ENCODE results near the gene VGLL4.

VGLL4 gene

GRCh38 chr3:11634974-11635612 lies 8.6 kb downstream of the VGLL4 start:
- no peaks in the 10 kb centered on the region for H4K20me1 ChIP-seq (ENCODE audit: insufficient read depth)
- H2AFZ ChIP-seq (ENCODE audit: low read depth), result no peak overlapping the region
- H3K4me3 ChIP-seq (IDR thresholded peaks at IDR 0.05; ENCODE audit: insufficient read depth, low read depth, low read length), result no peak overlapping the region
- H3K79me2 ChIP-seq (ENCODE audit: insufficient read depth, low read depth), result peaks cover 31% of the 10 kb centered on the region
- no peaks in the 10 kb centered on the region for H3K36me3 ChIP-seq (ENCODE audit: insufficient read depth)
- TF ChIP-seq CTCF (conservative IDR thresholded peaks at IDR 0.05; ENCODE audit: low read depth, low read length), result no peak
- no peak overlapping the region for H3K9ac ChIP-seq
- H3K4me2 ChIP-seq, result no peak overlapping the region
- H3K4me1 ChIP-seq (ENCODE audit: low read depth, poor library complexity, severe bottlenecking), result peaks cover 14% of the 10 kb centered on the region
- no peaks in the 10 kb centered on the region for H3K27me3 ChIP-seq (ENCODE audit: insufficient read depth, low read depth)
- no peak overlapping the region for H3K27ac ChIP-seq

- Histone ChIP-seq H3K4me3 (IDR thresholded peaks at IDR 0.05; ENCODE audit: insufficient read depth, low read depth, low read length) (no peak overlapping the region), H3K27me3 (ENCODE audit: insufficient read depth, low read depth) (no peaks in the 10 kb centered on the region), H3K27ac (no peak overlapping the region), H3K9ac (no peak overlapping the region), H3K36me3 (ENCODE audit: insufficient read depth) (no peaks in the 10 kb centered on the region), H3K4me2 (no peak overlapping the region), H4K20me1 (ENCODE audit: insufficient read depth) (no peaks in the 10 kb centered on the region), H3K4me1 (ENCODE audit: low read depth, poor library complexity, severe bottlenecking) (peaks cover 14% of the 10 kb centered on the region), H2AFZ (ENCODE audit: low read depth) (no peak overlapping the region), H3K79me2 (ENCODE audit: insufficient read depth, low read depth) (peaks cover 21% of the 10 kb centered on the region)
- TF ChIP-seq CTCF (conservative IDR thresholded peaks at IDR 0.05; ENCODE audit: low read depth, low read length), result no peak
Measured at GRCh38 chr3:11634081-11634635, 9.6 kb downstream of the VGLL4 start.

- Histone ChIP-seq H4K20me1 (ENCODE audit: insufficient read depth) (no peaks in the 10 kb centered on the region), H3K4me2 (no peak overlapping the region), H2AFZ (ENCODE audit: low read depth) (no peak overlapping the region), H3K27me3 (ENCODE audit: insufficient read depth, low read depth) (no peaks in the 10 kb centered on the region), H3K9ac (no peak overlapping the region), H3K79me2 (ENCODE audit: insufficient read depth, low read depth) (peaks cover 9% of the 10 kb centered on the region), H3K4me3 (IDR thresholded peaks at IDR 0.05; ENCODE audit: insufficient read depth, low read depth, low read length) (no peak overlapping the region), H3K36me3 (ENCODE audit: insufficient read depth) (no peaks in the 10 kb centered on the region), H3K27ac (no peak overlapping the region), H3K4me1 (ENCODE audit: low read depth, poor library complexity, severe bottlenecking) (peaks cover 14% of the 10 kb centered on the region)
- TF ChIP-seq CTCF (conservative IDR thresholded peaks at IDR 0.05; ENCODE audit: low read depth, low read length), result no peak
Measured at GRCh38 chr3:11632966-11633365, 10.7 kb downstream of the VGLL4 start.

GRCh38 chr3:11632564-11632963 lies 11.2 kb downstream of the VGLL4 start:
- no peak overlapping the region for H3K9ac ChIP-seq
- no peak overlapping the region for H2AFZ ChIP-seq (ENCODE audit: low read depth)
- peaks cover 14% of the 10 kb centered on the region for H3K4me1 ChIP-seq (ENCODE audit: low read depth, poor library complexity, severe bottlenecking)
- no peak overlapping the region for H3K4me2 ChIP-seq
- TF ChIP-seq CTCF (conservative IDR thresholded peaks at IDR 0.05; ENCODE audit: low read depth, low read length), result no peak
- H3K79me2 ChIP-seq (ENCODE audit: insufficient read depth, low read depth), result peaks cover 5% of the 10 kb centered on the region
- H3K4me3 ChIP-seq (IDR thresholded peaks at IDR 0.05; ENCODE audit: insufficient read depth, low read depth, low read length), result no peak overlapping the region
- H3K27ac ChIP-seq, result no peak overlapping the region
- no peaks in the 10 kb centered on the region for H3K36me3 ChIP-seq (ENCODE audit: insufficient read depth)
- H4K20me1 ChIP-seq (ENCODE audit: insufficient read depth), result no peaks in the 10 kb centered on the region
- H3K27me3 ChIP-seq (ENCODE audit: insufficient read depth, low read depth), result no peaks in the 10 kb centered on the region

Measured in KMS-11 (cell line).